Lower lobe of right lung (tissue), 2 donors: ENCODE results near the gene ZNF385B. TPM values are rescaled to one million over a fixed set of nuclear protein-coding genes. Genes with fewer than 3 reads are reported as not detected.
A peak's percentile ranks its signal among the peaks of the same experiment; 100 is the strongest.

Experiments used
- ATAC-seq, 2 donors: fragments of 200-7000 bp; cut with Tn5 transposase; one replicate each; pipeline ENCODE4 v1.9.1; 2020 to 2022; ENCODE audit warnings: mild to moderate bottlenecking in 2 of 2, moderate library complexity in 2 of 2
- DNase-seq: peaks from one replicate; pipeline ENCODE4 v3.0.0-alpha.2; 2020
- H3K27ac ChIP-seq: fragments of 200-600 bp; one replicate; pipeline ENCODE4 v1.8.0; 2022
- H3K27me3 ChIP-seq: fragments of 200-600 bp; one replicate; pipeline ENCODE4 v1.8.0; 2022; ENCODE audit warnings: low read depth
- H3K36me3 ChIP-seq: fragments of 200-600 bp; one replicate; pipeline ENCODE4 v1.8.0; 2022; ENCODE audit warnings: mild to moderate bottlenecking
- H3K4me1 ChIP-seq: fragments of 200-600 bp; one replicate; pipeline ENCODE4 v1.8.0; 2022
- H3K4me3 ChIP-seq: fragments of 200-600 bp; one replicate; pipeline ENCODE4 v1.8.0; 2022; ENCODE audit warnings: mild to moderate bottlenecking
- H3K9me3 ChIP-seq: fragments of 200-600 bp; one replicate; pipeline ENCODE4 v1.8.0; 2022
- CTCF ChIP-seq: fragments of 200-600 bp; IDR thresholded peaks from one replicate; pipeline ENCODE4 v1.8.0; 2022; ENCODE audit warnings: antibody characterized with exemption, mild to moderate bottlenecking
- intact Hi-C: fragments of 100-400 bp; cut with DNase I; formaldehyde crosslinking; loops from one replicate; pipeline ENCODE4 v1.11.0; 2022
- total RNA-seq: library from RNA; stranded (reverse); fragmentation: NEBNext Ultra II Directional; extraction: Animal tissue kit (Norgen Biotek cat#: 25700); gene quantifications from one replicate; pipeline ENCODE4 v1.2.1, GENCODE V29; 2021
- donor health status: DM: no; HTN: yes; CAD: no; lungs with severe emphysema.

ZNF385B gene
- total RNA-seq, 1 donor from 2014 or later: 63.2 TPM

- intact Hi-C loops: no loop called here
- H3K9me3 ChIP-seq: no peaks in the 10 kb centered on the region
- ATAC-seq (no peak), DNase-seq (no peak)
- no peak overlapping the region for H3K27ac ChIP-seq
- H3K4me1 ChIP-seq: peaks cover 23% of the 10 kb centered on the region
- TF ChIP-seq CTCF: no peak
- H3K36me3 ChIP-seq: no peaks in the 10 kb centered on the region
- no peaks in the 10 kb centered on the region for H3K27me3 ChIP-seq
- no peak overlapping the region for H3K4me3 ChIP-seq
Observed at GRCh38 chr2:179613299-179613651, 248.1 kb downstream of the ZNF385B start.

- DNase-seq (no peak), ATAC-seq (peak; percentile 20 to 42)
- H3K9me3 ChIP-seq: no peaks in the 10 kb centered on the region
- H3K4me3 ChIP-seq: no peak overlapping the region
- no peaks in the 10 kb centered on the region for H3K27me3 ChIP-seq
- no peak for TF ChIP-seq CTCF
- H3K27ac ChIP-seq: no peak overlapping the region
- H3K4me1 ChIP-seq: peaks cover 23% of the 10 kb centered on the region
- intact Hi-C loops: no loop called here
- H3K36me3 ChIP-seq: no peaks in the 10 kb centered on the region
Observed at GRCh38 chr2:179612591-179613298, 248.7 kb downstream of the ZNF385B start.

DNA sequence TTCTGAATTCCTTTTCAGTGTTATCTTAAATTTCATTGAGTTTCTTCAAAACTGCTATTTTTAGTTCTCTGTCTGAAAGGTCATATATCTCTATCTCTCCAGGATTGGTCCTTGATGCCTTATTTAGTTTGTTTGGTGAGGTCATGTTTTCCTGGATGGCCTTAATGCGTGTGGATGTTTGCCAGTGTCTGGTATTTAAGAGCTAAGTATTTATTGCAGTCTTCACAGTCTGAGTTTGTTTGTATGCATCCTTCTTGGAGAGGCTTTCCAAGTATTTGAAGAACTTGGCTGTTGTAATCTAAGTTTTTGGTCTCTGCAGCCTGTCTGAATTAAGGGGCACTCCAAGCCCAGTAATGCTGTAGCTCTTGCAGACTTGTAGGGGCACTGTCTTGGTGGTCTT is 249.3 kb downstream of the ZNF385B start:
- Histone ChIP-seq H3K4me3 (no peak overlapping the region), H3K4me1 (peaks cover 23% of the 10 kb centered on the region), H3K36me3 (no peaks in the 10 kb centered on the region), H3K9me3 (no peaks in the 10 kb centered on the region), H3K27me3 (no peaks in the 10 kb centered on the region), H3K27ac (no peak overlapping the region)
- peak; percentile 63 to 84 for ATAC-seq
- no peak for DNase-seq
- intact Hi-C loops: no loop called here
- TF ChIP-seq CTCF: no peak

DNA sequence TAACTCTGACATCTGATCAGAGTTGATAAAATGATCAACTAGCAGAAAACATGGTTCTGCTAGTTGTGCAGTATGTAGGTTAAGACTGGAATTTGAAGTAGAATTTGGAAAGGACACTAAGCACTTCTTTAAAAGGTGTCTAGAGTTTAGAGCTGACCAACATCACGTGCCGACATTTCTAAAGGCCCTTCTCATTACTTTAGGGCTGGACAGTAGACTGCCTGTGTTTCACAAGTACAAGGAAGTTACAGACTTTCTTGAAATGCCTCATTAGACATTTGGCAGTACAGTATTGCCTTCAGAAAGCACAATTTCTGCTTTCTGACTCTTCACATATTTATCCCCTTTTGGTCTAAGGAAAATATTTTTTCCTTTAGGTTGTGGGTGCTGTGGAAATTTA is 255.3 kb downstream of the ZNF385B start:
- Histone ChIP-seq H3K36me3 (no peaks in the 10 kb centered on the region), H3K9me3 (no peaks in the 10 kb centered on the region), H3K4me1 (no peaks in the 10 kb centered on the region), H3K4me3 (no peak overlapping the region), H3K27ac (no peak overlapping the region), H3K27me3 (no peaks in the 10 kb centered on the region)
- intact Hi-C loops: no loop called here
- no peak for TF ChIP-seq CTCF
- ATAC-seq: peak in 1 of 2 donors; percentile 59
- no peak for DNase-seq

DNA sequence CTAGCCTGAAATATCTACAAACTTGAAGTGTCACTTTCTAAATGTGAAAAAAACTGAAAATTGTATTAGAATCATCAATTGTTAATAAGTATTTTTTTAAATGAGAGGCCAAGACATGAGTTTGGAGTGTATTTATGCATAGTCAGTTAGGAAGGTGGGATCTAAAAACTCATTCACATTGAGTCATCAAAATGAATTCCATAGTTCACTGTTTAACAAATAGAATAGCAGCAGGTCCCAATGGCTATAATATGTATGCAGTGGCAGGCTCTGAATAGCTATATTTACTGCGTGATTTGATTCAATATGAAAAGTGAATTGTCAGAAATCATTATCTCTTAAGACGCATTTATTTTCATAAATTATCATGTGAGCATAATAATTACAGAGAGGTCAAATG is 256.1 kb downstream of the ZNF385B start:
- Histone ChIP-seq H3K36me3 (no peaks in the 10 kb centered on the region), H3K27ac (no peak overlapping the region), H3K4me1 (no peaks in the 10 kb centered on the region), H3K9me3 (no peaks in the 10 kb centered on the region), H3K27me3 (no peaks in the 10 kb centered on the region), H3K4me3 (no peak overlapping the region)
- DNase-seq (no peak), ATAC-seq (no peak)
- intact Hi-C loops: no loop called here
- no peak for TF ChIP-seq CTCF
